ENCODE data around the gene PDE4D.

GRCh38 chr5:59040024-59040803 is 853.3 kb downstream of the PDE4D start:
- TF ChIP-seq ZNF274 (IDR thresholded peaks at IDR 0.05; ENCODE audit: low read depth, low read length) (no peak), SUZ12 (IDR thresholded peaks at IDR 0.05; ENCODE audit: extremely low read depth, insufficient read depth, insufficient read length) (no peak)

Measured in NT2/D1 (cell line).